K562 (cell line): ENCODE results near the gene ZNF503. TPM values are rescaled to one million over a fixed set of nuclear protein-coding genes. Genes with fewer than 3 reads are reported as not detected.

Source experiments
- ATAC-seq: fragments of 200-7000 bp; cut with Tn5 transposase; 3 replicates; pipeline ENCODE4 v1.9.1; 2020; ENCODE audit warnings: moderate library complexity
- BruUV-seq: library from RNA; stranded (reverse); fragments of 400-500 nt; replicated peaks from 2 replicates; lab custom pipeline; 2021; lab: Mats Ljungman, UMichigan
- CTCF ChIA-PET: fragments of 300-600 bp; formaldehyde crosslinking; extraction: SDS; loops from one replicate; lab custom pipeline; 2021; ENCODE audit warnings: low intra/inter-chr PET ratio; lab: Yijun Ruan, JAX
- POLR2A ChIA-PET: fragments of 300-600, 350-650 bp; sonication (Branson Sonifier 250); formaldehyde crosslinking; extraction: SDS; loops from one replicate; lab custom pipeline; 2021; ENCODE audit warnings: antibody characterized with exemption, inconsistent platforms; lab: Yijun Ruan, JAX
- DNase-seq, 4 experiments: peaks; one replicate each; pipeline versions ENCODE4 v3.0.0 to v3.0.0-alpha.2; 2011 to 2018; ENCODE audit warnings: low spot score in 3 of 4, mixed read lengths in 3 of 4; ENCODE audit errors: extremely low read depth in 1 of 4
- FAIRE-seq: peaks from 2 replicates; lab custom pipeline; 2011; peaks lifted over from hg19 to GRCh38; lab: Jason Lieb, UNC
- H2AFZ ChIP-seq: 2 replicates; pipeline ENCODE4 v1.6.0; 2011; ENCODE audit warnings: low read depth, low read length, control low read depth, inconsistent platforms
- H3K27ac ChIP-seq: fragments of 200-600 bp; 3 replicates; pipeline ENCODE4 v1.8.0; 2011; ENCODE audit warnings: low read depth, mild to moderate bottlenecking, control low read depth, inconsistent platforms, low read length, moderate library complexity, mixed read lengths; ENCODE audit errors: extremely low read depth
- H3K27me3 ChIP-seq, 2 experiments: fragments of 300-600 bp in 1 of 2; 2 replicates in 1 of 2; 3 replicates in 1 of 2; pipeline versions ENCODE4 v1.6.0 to v1.8.0; 2011; ENCODE audit warnings: inconsistent platforms in 2 of 2, low read length in 2 of 2, mild to moderate bottlenecking in 1 of 2, mixed read lengths in 1 of 2, moderate library complexity in 1 of 2; ENCODE audit not compliant: control insufficient read depth in 2 of 2, insufficient read depth in 2 of 2
- H3K36me3 ChIP-seq: fragments of 300-600 bp; 3 replicates; pipeline ENCODE4 v1.8.0; 2011; ENCODE audit warnings: mild to moderate bottlenecking, low read length, inconsistent platforms; ENCODE audit not compliant: control insufficient read depth, insufficient read depth
- H3K4me1 ChIP-seq, 2 experiments: fragments of 200-600 bp in 1 of 2; replicated peaks in 1 of 2; 2 replicates in 1 of 2; 3 replicates in 1 of 2; pipeline versions ENCODE4 v1.5.1 to v1.8.0; 2011; ENCODE audit warnings: inconsistent platforms in 2 of 2, low read length in 2 of 2, mild to moderate bottlenecking in 1 of 2, mixed read lengths in 1 of 2, moderate library complexity in 1 of 2; ENCODE audit not compliant: control insufficient read depth in 2 of 2, insufficient read depth in 2 of 2
- H3K4me2 ChIP-seq: 2 replicates; pipeline ENCODE4 v1.6.1; 2011; ENCODE audit warnings: low read length, control low read depth, inconsistent platforms, mixed read lengths; ENCODE audit not compliant: insufficient read depth
- H3K4me3 ChIP-seq: fragments of 200-600 bp; sonication (generic), shearing (Covaris generic); 2 replicates; pipeline ENCODE4 v1.5.1; 2016; ENCODE audit warnings: control low read depth, inconsistent platforms
- H3K79me2 ChIP-seq: fragments of 200-600 bp; 3 replicates; pipeline ENCODE4 v1.8.0; 2011; ENCODE audit warnings: low read length, inconsistent platforms; ENCODE audit not compliant: control insufficient read depth, insufficient read depth
- H3K9ac ChIP-seq, 2 experiments: 2 replicates each; pipeline versions ENCODE4 v1.6.0 to v1.6.1; 2011; ENCODE audit warnings: low read depth in 2 of 2, low read length in 2 of 2, control low read depth in 1 of 2, inconsistent platforms in 1 of 2, mild to moderate bottlenecking in 1 of 2, mixed read lengths in 1 of 2; ENCODE audit not compliant: insufficient read depth in 1 of 2
- H3K9me1 ChIP-seq: one replicate; pipeline ENCODE4 v1.6.0; 2011; ENCODE audit warnings: inconsistent platforms, mild to moderate bottlenecking, low read length, moderate library complexity; ENCODE audit not compliant: control insufficient read depth, insufficient read depth
- H3K9me3 ChIP-seq: replicated peaks from 2 replicates; pipeline ENCODE4 v1.5.1; 2011; ENCODE audit warnings: low read depth, low read length, inconsistent platforms; ENCODE audit not compliant: control insufficient read depth, insufficient read depth
- H4K20me1 ChIP-seq: replicated peaks from 2 replicates; pipeline ENCODE4 v1.6.1; 2011; ENCODE audit warnings: low read length, inconsistent platforms, mixed read lengths; ENCODE audit not compliant: control insufficient read depth, insufficient read depth
- DDX20 ChIP-seq: fragments of 450-650 bp; IDR thresholded peaks from 2 replicates; pipeline ENCODE4 v1.6.1; 2016; ENCODE audit warnings: missing genetic modification characterization, low read depth, mild to moderate bottlenecking, missing compliant biosample characterization, moderate library complexity
- WGBS: fragments of 100-300 bp; shearing (Covaris generic); methylation state at CpG from one replicate; pipeline ENCODE4 v1.1.6; 2016; ENCODE audit warnings: low coverage, mixed read lengths; ENCODE audit not compliant: insufficient coverage; ENCODE audit errors: missing lambda C conversion rate; 5-methylcytosine and 5-hydroxymethylcytosine counted together
- in situ Hi-C: fragments of 300-500 bp; cut with MboI; formaldehyde crosslinking; loops from 4 replicates; pipeline ENCODE4 v1.15.0; 2018; ENCODE audit warnings: inconsistent platforms, mixed read lengths
- intact Hi-C: fragments of 100-400 bp; cut with micrococcal nuclease; formaldehyde crosslinking; loops from 2 replicates; pipeline ENCODE4 v1.14.2; 2022
- polyA plus RNA-seq, 8 experiments: library from polyadenylated mRNA; depleted of rRNA in 4 of 8; stranded (reverse) in 5 of 8; unstranded in 3 of 8; fragments of >200 nt; fragmentation: Nextera tagmentation in 2 of 8; fragmentation: Illumina TruSeq in 1 of 8; extraction: Ambion mirVana in 2 of 8; extraction: Trizol in 1 of 8; gene quantifications; 2 replicates each; pipeline versions ENCODE4 v1.2.1 to v1.2.3, GENCODE V29; 2011 to 2014; ENCODE audit warnings: inconsistent platforms in 1 of 8, missing spikeins in 1 of 8
- total RNA-seq, 7 experiments: library from RNA; depleted of rRNA in 6 of 7; stranded (reverse); fragments of >200 nt in 6 of 7; fragmentation: Illumina TruSeq in 2 of 7; extraction: Trizol in 2 of 7; gene quantifications; 2 replicates each; pipeline versions ENCODE4 v1.2.1 to v1.2.3, GENCODE V29; 2011 to 2021; ENCODE audit warnings: low replicate concordance in 1 of 7
- TF ChIP-seq, protein P1 (sequence below): sonication (generic); formaldehyde crosslinking; IDR thresholded peaks from 2 replicates; pipeline ENCODE4 v1.8.1; 2023; ENCODE audit warnings: missing genetic modification reagents, mild to moderate bottlenecking, borderline replicate concordance

ZNF503 gene
- total and polyA plus RNA-seq, 9 of the 15 experiments (the other 6 are each of a cell fraction or from before 2014, with no cell fraction given), result not detected

- Histone ChIP-seq H3K79me2 (no peaks in the 10 kb centered on the region), H3K4me2 (no peak overlapping the region), H3K27me3 (peaks cover 17 to 49% of the 10 kb centered on the region in 2 experiments), H4K20me1 (no peaks in the 10 kb centered on the region), H2AFZ (no peak overlapping the region), H3K9me1 (no peaks in the 10 kb centered on the region), H3K4me3 (no peak overlapping the region), H3K9me3 (no peaks in the 10 kb centered on the region), H3K4me1 (peaks cover 6 to 14% of the 10 kb centered on the region in 2 experiments; a peak in 4 of 5 replicates), H3K9ac (no peak overlapping the region), H3K36me3 (no peaks in the 10 kb centered on the region), H3K27ac (no peak overlapping the region)
- no TSS peak for BruUV-seq
- DNase-seq (no peak), ATAC-seq (no peak), FAIRE-seq (no peak)
- intact Hi-C loops, result no loop called here
- TF ChIP-seq DDX20 (tag), result no peak
- TF ChIP-seq, protein P1, sequence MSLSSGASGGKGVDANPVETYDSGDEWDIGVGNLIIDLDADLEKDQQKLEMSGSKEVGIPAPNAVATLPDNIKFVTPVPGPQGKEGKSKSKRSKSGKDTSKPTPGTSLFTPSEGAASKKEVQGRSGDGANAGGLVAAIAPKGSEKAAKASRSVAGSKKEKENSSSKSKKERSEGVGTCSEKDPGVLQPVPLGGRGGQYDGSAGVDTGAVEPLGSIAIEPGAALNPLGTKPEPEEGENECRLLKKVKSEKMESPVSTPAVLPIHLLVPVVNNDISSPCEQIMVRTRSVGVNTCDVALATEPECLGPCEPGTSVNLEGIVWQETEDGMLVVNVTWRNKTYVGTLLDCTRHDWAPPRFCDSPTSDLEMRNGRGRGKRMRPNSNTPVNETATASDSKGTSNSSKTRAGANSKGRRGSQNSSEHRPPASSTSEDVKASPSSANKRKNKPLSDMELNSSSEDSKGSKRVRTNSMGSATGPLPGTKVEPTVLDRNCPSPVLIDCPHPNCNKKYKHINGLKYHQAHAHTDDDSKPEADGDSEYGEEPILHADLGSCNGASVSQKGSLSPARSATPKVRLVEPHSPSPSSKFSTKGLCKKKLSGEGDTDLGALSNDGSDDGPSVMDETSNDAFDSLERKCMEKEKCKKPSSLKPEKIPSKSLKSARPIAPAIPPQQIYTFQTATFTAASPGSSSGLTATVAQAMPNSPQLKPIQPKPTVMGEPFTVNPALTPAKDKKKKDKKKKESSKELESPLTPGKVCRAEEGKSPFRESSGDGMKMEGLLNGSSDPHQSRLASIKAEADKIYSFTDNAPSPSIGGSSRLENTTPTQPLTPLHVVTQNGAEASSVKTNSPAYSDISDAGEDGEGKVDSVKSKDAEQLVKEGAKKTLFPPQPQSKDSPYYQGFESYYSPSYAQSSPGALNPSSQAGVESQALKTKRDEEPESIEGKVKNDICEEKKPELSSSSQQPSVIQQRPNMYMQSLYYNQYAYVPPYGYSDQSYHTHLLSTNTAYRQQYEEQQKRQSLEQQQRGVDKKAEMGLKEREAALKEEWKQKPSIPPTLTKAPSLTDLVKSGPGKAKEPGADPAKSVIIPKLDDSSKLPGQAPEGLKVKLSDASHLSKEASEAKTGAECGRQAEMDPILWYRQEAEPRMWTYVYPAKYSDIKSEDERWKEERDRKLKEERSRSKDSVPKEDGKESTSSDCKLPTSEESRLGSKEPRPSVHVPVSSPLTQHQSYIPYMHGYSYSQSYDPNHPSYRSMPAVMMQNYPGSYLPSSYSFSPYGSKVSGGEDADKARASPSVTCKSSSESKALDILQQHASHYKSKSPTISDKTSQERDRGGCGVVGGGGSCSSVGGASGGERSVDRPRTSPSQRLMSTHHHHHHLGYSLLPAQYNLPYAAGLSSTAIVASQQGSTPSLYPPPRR (CRISPR knock-in tag), result no peak
- WGBS, result 4% methylated on average over 8 of the region's 8 CpGs
- ChIA-PET POLR2A (interaction anchor here (1.0 kb wide), 2 partner anchors 9 to 12 kb away, joined by 3 to 4 read pairs; no protein-coding TSS in a partner anchor), CTCF (no interaction called here)
- in situ Hi-C loops, result no loop called here
Observed at GRCh38 chr10:75433216-75433615, 31.7 kb upstream of the ZNF503 start.
